ENCODE data around the gene ADARB1. TPM values are rescaled to one million over a fixed set of nuclear protein-coding genes. Genes with fewer than 3 reads are reported as not detected.
A peak's percentile ranks its signal among the peaks of the same experiment; 100 is the strongest.

Gene ADARB1
- total and polyA plus RNA-seq, 3 experiments from 2014 or later: 11.8 to 29.5 (median 28.9) TPM

- Mint-ChIP-seq H3K4me1 (peaks cover 0 to 3% (median 0%) of the 10 kb centered on the region in 3 donors), H3K27me3 (peaks cover 17 to 46% of the 10 kb centered on the region in 2 donors), H3K36me3 (peaks cover 0 to 8% (median 0%) of the 10 kb centered on the region in 3 donors), H3K27ac (no peak overlapping the region), H3K4me3 (no peak overlapping the region), H3K9me3 (peaks cover 5 to 21% (median 18%) of the 10 kb centered on the region in 5 donors)
- POLR2A ChIA-PET: no interaction called here
- CTCF ChIA-PET: interaction anchor here (1.5 to 1.7 kb wide), 2 partner anchors 77 to 87 kb away, joined by 4 read pairs; no protein-coding TSS in a partner anchor
- peak in 1 of 5 donors; percentile 5 for DNase-seq
- no peaks in the 10 kb centered on the region for H3K9me3 ChIP-seq (ENCODE audit: low read length)
- no peak overlapping the region for H3K4me3 ChIP-seq (ENCODE audit: low read length)
- H3K36me3 ChIP-seq (ENCODE audit: insufficient read depth, low read length): no peaks in the 10 kb centered on the region
- H3K27ac ChIP-seq (ENCODE audit: low read depth, low read length): no peak overlapping the region
- H3K4me1 ChIP-seq (ENCODE audit: insufficient read depth, low read length): no peaks in the 10 kb centered on the region
- H3K27me3 ChIP-seq (ENCODE audit: insufficient read depth, low read length, poor library complexity, severe bottlenecking): peaks cover 15% of the 10 kb centered on the region
Observed at GRCh38 chr21:45050797-45051489, 23.4 kb upstream of the ADARB1 start.

- CTCF ChIA-PET: interaction anchor here (1.5 to 1.7 kb wide), 2 partner anchors 77 to 86 kb away, joined by 4 read pairs; no protein-coding TSS in a partner anchor
- Histone ChIP-seq H3K9me3 (ENCODE audit: low read length) (no peaks in the 10 kb centered on the region), H3K27me3 (ENCODE audit: insufficient read depth, low read length, poor library complexity, severe bottlenecking) (peaks cover 15% of the 10 kb centered on the region), H3K4me3 (ENCODE audit: low read length) (no peak overlapping the region), H3K36me3 (ENCODE audit: insufficient read depth, low read length) (no peaks in the 10 kb centered on the region), H3K4me1 (ENCODE audit: insufficient read depth, low read length) (no peaks in the 10 kb centered on the region), H3K27ac (ENCODE audit: low read depth, low read length) (no peak overlapping the region)
- peak in 1 of 5 donors; percentile 38 for DNase-seq
- peaks cover 9 to 52% of the 10 kb centered on the region in 2 donors for H3K27me3 Mint-ChIP-seq
- H3K4me1 Mint-ChIP-seq: peaks cover 0 to 3% (median 0%) of the 10 kb centered on the region in 3 donors
- POLR2A ChIA-PET: no interaction called here
- H3K36me3 Mint-ChIP-seq: no peaks in the 10 kb centered on the region
- no peak overlapping the region for H3K27ac Mint-ChIP-seq
- no peak overlapping the region for H3K4me3 Mint-ChIP-seq
- H3K9me3 Mint-ChIP-seq: peaks cover 5 to 13% (median 11%) of the 10 kb centered on the region in 5 donors
Observed at GRCh38 chr21:45051580-45052434, 22.6 kb upstream of the ADARB1 start.

GRCh38 chr21:45052960-45053359 lies 21.4 kb upstream of the ADARB1 start:
- H3K4me3 Mint-ChIP-seq: no peak overlapping the region
- CTCF ChIA-PET: no interaction called here
- Histone ChIP-seq H3K36me3 (ENCODE audit: insufficient read depth, low read length) (no peaks in the 10 kb centered on the region), H3K4me3 (ENCODE audit: low read length) (no peak overlapping the region), H3K27ac (ENCODE audit: low read depth, low read length) (no peak overlapping the region), H3K4me1 (ENCODE audit: insufficient read depth, low read length) (no peaks in the 10 kb centered on the region), H3K9me3 (ENCODE audit: low read length) (no peaks in the 10 kb centered on the region), H3K27me3 (ENCODE audit: insufficient read depth, low read length, poor library complexity, severe bottlenecking) (peaks cover 19% of the 10 kb centered on the region)
- peaks cover 0 to 3% (median 0%) of the 10 kb centered on the region in 3 donors for H3K4me1 Mint-ChIP-seq
- DNase-seq: no peak
- no peak overlapping the region for H3K27ac Mint-ChIP-seq
- H3K27me3 Mint-ChIP-seq: peaks cover 11 to 57% of the 10 kb centered on the region in 2 donors
- H3K36me3 Mint-ChIP-seq: no peaks in the 10 kb centered on the region
- POLR2A ChIA-PET: no interaction called here
- H3K9me3 Mint-ChIP-seq: peaks cover 0 to 4% (median 2%) of the 10 kb centered on the region in 5 donors

GRCh38 chr21:45053561-45054226 lies 20.7 kb upstream of the ADARB1 start:
- H3K36me3 ChIP-seq (ENCODE audit: insufficient read depth, low read length): no peaks in the 10 kb centered on the region
- no peaks in the 10 kb centered on the region for H3K4me1 ChIP-seq (ENCODE audit: insufficient read depth, low read length)
- Mint-ChIP-seq H3K27me3 (peaks cover 8 to 58% of the 10 kb centered on the region in 2 donors), H3K36me3 (no peaks in the 10 kb centered on the region), H3K4me3 (no peak overlapping the region), H3K9me3 (no peaks in the 10 kb centered on the region), H3K4me1 (peaks cover 0 to 3% (median 0%) of the 10 kb centered on the region in 3 donors), H3K27ac (no peak overlapping the region)
- no peak overlapping the region for H3K4me3 ChIP-seq (ENCODE audit: low read length)
- H3K27ac ChIP-seq (ENCODE audit: low read depth, low read length): no peak overlapping the region
- POLR2A ChIA-PET: no interaction called here
- peak in 1 of 5 donors; percentile 19 for DNase-seq
- H3K9me3 ChIP-seq (ENCODE audit: low read length): no peaks in the 10 kb centered on the region
- CTCF ChIA-PET: interaction anchor here (1.0 kb wide), 1 partner anchor 48 kb away, joined by 4 read pairs; no protein-coding TSS in a partner anchor
- H3K27me3 ChIP-seq (ENCODE audit: insufficient read depth, low read length, poor library complexity, severe bottlenecking): peaks cover 19% of the 10 kb centered on the region

- no peak overlapping the region for H3K4me3 ChIP-seq (ENCODE audit: low read length)
- no peak overlapping the region for H3K27ac ChIP-seq (ENCODE audit: low read depth, low read length)
- Mint-ChIP-seq H3K4me1 (peaks cover 0 to 3% (median 0%) of the 10 kb centered on the region in 3 donors), H3K4me3 (no peak overlapping the region), H3K36me3 (no peaks in the 10 kb centered on the region), H3K27ac (no peak overlapping the region), H3K9me3 (no peaks in the 10 kb centered on the region), H3K27me3 (peaks cover 5 to 56% of the 10 kb centered on the region in 2 donors)
- DNase-seq: peak in 1 of 5 donors; percentile 23
- H3K4me1 ChIP-seq (ENCODE audit: insufficient read depth, low read length): no peaks in the 10 kb centered on the region
- H3K27me3 ChIP-seq (ENCODE audit: insufficient read depth, low read length, poor library complexity, severe bottlenecking): peaks cover 19% of the 10 kb centered on the region
- H3K36me3 ChIP-seq (ENCODE audit: insufficient read depth, low read length): no peaks in the 10 kb centered on the region
- H3K9me3 ChIP-seq (ENCODE audit: low read length): no peaks in the 10 kb centered on the region
- ChIA-PET POLR2A (interaction anchor here (0.5 kb wide), 1 partner anchor 64 kb away, joined by 3 read pairs; no protein-coding TSS in a partner anchor), CTCF (interaction anchor here (0.6 to 1.0 kb wide), 3 partner anchors 47 to 106 kb away, joined by 3 to 5 read pairs (median 4); no protein-coding TSS in a partner anchor)
Observed at GRCh38 chr21:45054227-45054926, 20.0 kb upstream of the ADARB1 start.

- POLR2A ChIA-PET: interaction anchor here (0.5 kb wide), 1 partner anchor 63 kb away, joined by 3 read pairs; no protein-coding TSS in a partner anchor
- CTCF ChIA-PET: interaction anchor here (0.6 to 1.0 kb wide), 5 partner anchors 9 to 107 kb away, joined by 3 to 5 read pairs (median 3); no protein-coding TSS in a partner anchor
Observed at GRCh38 chr21:45054927-45055612, 19.3 kb upstream of the ADARB1 start.

GRCh38 chr21:45055861-45056260 lies 18.5 kb upstream of the ADARB1 start:
- H3K9me3 ChIP-seq (ENCODE audit: low read length): no peaks in the 10 kb centered on the region
- Mint-ChIP-seq H3K27me3 (peaks cover 5 to 46% of the 10 kb centered on the region in 2 donors), H3K4me1 (peaks cover 0 to 3% (median 0%) of the 10 kb centered on the region in 3 donors), H3K9me3 (no peaks in the 10 kb centered on the region), H3K27ac (no peak overlapping the region), H3K36me3 (no peaks in the 10 kb centered on the region), H3K4me3 (no peak overlapping the region)
- DNase-seq: peak in 1 of 5 donors; percentile 27
- no peak overlapping the region for H3K27ac ChIP-seq (ENCODE audit: low read depth, low read length)
- H3K4me3 ChIP-seq (ENCODE audit: low read length): no peak overlapping the region
- H3K4me1 ChIP-seq (ENCODE audit: insufficient read depth, low read length): no peaks in the 10 kb centered on the region
- H3K36me3 ChIP-seq (ENCODE audit: insufficient read depth, low read length): no peaks in the 10 kb centered on the region
- ChIA-PET CTCF (no interaction called here), POLR2A (no interaction called here)
- H3K27me3 ChIP-seq (ENCODE audit: insufficient read depth, low read length, poor library complexity, severe bottlenecking): peaks cover 19% of the 10 kb centered on the region

More at GRCh38 chr21:45054927-45055612, 19.3 kb upstream of the ADARB1 start:
- no peak overlapping the region for H3K4me3 ChIP-seq (ENCODE audit: low read length)
- peak in 1 of 5 donors; percentile 45 for DNase-seq
- H3K36me3 ChIP-seq (ENCODE audit: insufficient read depth, low read length): no peaks in the 10 kb centered on the region
- H3K9me3 ChIP-seq (ENCODE audit: low read length): no peaks in the 10 kb centered on the region
- H3K4me3 Mint-ChIP-seq: no peak overlapping the region
- H3K4me1 ChIP-seq (ENCODE audit: insufficient read depth, low read length): no peaks in the 10 kb centered on the region
- no peak overlapping the region for H3K27ac ChIP-seq (ENCODE audit: low read depth, low read length)
- H3K9me3 Mint-ChIP-seq: no peaks in the 10 kb centered on the region
- no peak overlapping the region for H3K27ac Mint-ChIP-seq
- no peaks in the 10 kb centered on the region for H3K36me3 Mint-ChIP-seq
- H3K27me3 ChIP-seq (ENCODE audit: insufficient read depth, low read length, poor library complexity, severe bottlenecking): peaks cover 19% of the 10 kb centered on the region
- peaks cover 5 to 50% of the 10 kb centered on the region in 2 donors for H3K27me3 Mint-ChIP-seq
- peaks cover 0 to 3% (median 0%) of the 10 kb centered on the region in 3 donors for H3K4me1 Mint-ChIP-seq

All from CD8-positive, alpha-beta memory T cell (primary cell).